AG04449 (cell line): Measurements from ENCODE around the gene POP5.

ENCODE experiments used
- CTCF ChIA-PET: fragments of 350-600 bp; formaldehyde crosslinking; extraction: SDS; loops from one replicate; lab custom pipeline; 2021; ENCODE audit warnings: antibody characterized with exemption; lab: Yijun Ruan, JAX
- POLR2A ChIA-PET: fragments of 400-600, 350-600 bp; formaldehyde crosslinking; extraction: SDS; loops from one replicate; lab custom pipeline; 2020; ENCODE audit warnings: antibody characterized with exemption, inconsistent platforms; lab: Yijun Ruan, JAX
- DNase-seq: peaks from one replicate; pipeline ENCODE4 v3.0.0-alpha.2; 2010; ENCODE audit warnings: low read depth, low spot score
- H3K4me3 ChIP-seq: 2 replicates; pipeline ENCODE4 v1.5.1; 2011; ENCODE audit warnings: low read depth, mild to moderate bottlenecking, control low read depth, low read length
- TF ChIP-seq, protein P1 (sequence below): IDR thresholded peaks from one replicate; pipeline ENCODE4 v1.5.1; 2011; ENCODE audit warnings: mild to moderate bottlenecking, moderate library complexity, low read length, control low read depth, inconsistent platforms; ENCODE audit not compliant: insufficient read depth; ENCODE audit errors: missing control alignments

The POP5 gene

GRCh38 chr12:120590741-120591407 lies 9.7 kb upstream of the POP5 start:
- DNase-seq: no peak
- H3K4me3 ChIP-seq: no peak overlapping the region
- POLR2A ChIA-PET: no interaction called here
- TF ChIP-seq, protein P1, sequence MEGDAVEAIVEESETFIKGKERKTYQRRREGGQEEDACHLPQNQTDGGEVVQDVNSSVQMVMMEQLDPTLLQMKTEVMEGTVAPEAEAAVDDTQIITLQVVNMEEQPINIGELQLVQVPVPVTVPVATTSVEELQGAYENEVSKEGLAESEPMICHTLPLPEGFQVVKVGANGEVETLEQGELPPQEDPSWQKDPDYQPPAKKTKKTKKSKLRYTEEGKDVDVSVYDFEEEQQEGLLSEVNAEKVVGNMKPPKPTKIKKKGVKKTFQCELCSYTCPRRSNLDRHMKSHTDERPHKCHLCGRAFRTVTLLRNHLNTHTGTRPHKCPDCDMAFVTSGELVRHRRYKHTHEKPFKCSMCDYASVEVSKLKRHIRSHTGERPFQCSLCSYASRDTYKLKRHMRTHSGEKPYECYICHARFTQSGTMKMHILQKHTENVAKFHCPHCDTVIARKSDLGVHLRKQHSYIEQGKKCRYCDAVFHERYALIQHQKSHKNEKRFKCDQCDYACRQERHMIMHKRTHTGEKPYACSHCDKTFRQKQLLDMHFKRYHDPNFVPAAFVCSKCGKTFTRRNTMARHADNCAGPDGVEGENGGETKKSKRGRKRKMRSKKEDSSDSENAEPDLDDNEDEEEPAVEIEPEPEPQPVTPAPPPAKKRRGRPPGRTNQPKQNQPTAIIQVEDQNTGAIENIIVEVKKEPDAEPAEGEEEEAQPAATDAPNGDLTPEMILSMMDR: no peak
- CTCF ChIA-PET: interaction anchor here (1.1 to 3.0 kb wide), 2 partner anchors 10 to 380 kb away, joined by 3 to 15 read pairs; partner anchors contain the start of gene POP5

- CTCF ChIA-PET: interaction anchor here (1.2 to 3.4 kb wide), 4 partner anchors 14 to 417 kb away, joined by 3 to 23 read pairs (median 9); no protein-coding TSS in a partner anchor
- TF ChIP-seq, protein P1: no peak
Observed at GRCh38 chr12:120588948-120589930, 8.0 kb upstream of the POP5 start.

GRCh38 chr12:120588371-120588770 lies 7.2 kb upstream of the POP5 start:
- TF ChIP-seq, protein P1: no peak

More at GRCh38 chr12:120588948-120589930, 8.0 kb upstream of the POP5 start:
- DNase-seq: no peak
- POLR2A ChIA-PET: no interaction called here
- H3K4me3 ChIP-seq: no peak overlapping the region

DNA sequence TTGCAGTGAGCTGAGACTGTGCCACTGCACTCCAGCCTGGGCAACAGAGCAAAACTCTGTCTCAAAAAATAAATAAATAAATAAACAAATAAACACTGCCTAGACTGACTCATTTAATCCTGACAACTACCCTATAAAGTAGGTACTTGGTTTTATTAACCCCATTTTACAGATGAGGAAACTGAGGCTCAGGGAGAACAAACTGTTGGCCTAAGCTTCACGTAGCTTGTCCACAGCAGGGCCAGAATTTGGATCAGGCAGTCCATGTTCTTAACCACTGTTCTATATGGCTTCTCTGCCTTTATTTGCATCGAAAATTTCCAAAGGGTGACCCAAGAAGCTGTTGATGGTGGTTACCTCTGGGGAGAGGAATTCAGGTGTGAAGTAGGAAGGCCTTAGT lies 5.7 kb upstream of the POP5 start:
- TF ChIP-seq, protein P1: no peak
- CTCF ChIA-PET: interaction anchor here (1.4 to 3.4 kb wide), 2 partner anchors 9 to 61 kb away, joined by 4 to 23 read pairs; no protein-coding TSS in a partner anchor
- H3K4me3 ChIP-seq: no peak overlapping the region
- no peak for DNase-seq
- POLR2A ChIA-PET: no interaction called here

More at GRCh38 chr12:120588371-120588770, 7.2 kb upstream of the POP5 start:
- H3K4me3 ChIP-seq: no peak overlapping the region
- no peak for DNase-seq
- ChIA-PET POLR2A (no interaction called here), CTCF (interaction anchor here (1.2 to 3.4 kb wide), 4 partner anchors 14 to 418 kb away, joined by 3 to 23 read pairs (median 9); no protein-coding TSS in a partner anchor)

DNA sequence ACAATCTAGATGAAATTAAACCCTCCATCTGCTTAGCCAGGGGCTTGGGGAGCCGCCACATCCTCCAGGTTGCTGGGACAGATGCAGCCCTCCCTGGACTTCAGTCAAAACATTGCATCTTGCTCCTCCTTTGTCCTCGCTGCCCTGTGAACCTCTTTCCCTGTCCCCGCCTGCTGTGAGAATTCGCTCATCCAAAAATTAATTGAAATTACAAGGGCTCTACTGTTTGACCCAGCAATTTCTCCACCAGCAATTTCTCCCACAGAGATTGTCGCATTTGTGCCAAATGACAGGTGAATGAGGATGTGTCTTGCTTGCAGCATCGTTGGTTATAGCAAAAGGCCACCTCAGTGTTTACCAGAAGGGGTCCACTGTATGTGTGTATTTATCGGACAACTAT lies 5.0 kb upstream of the POP5 start:
- no peak overlapping the region for H3K4me3 ChIP-seq
- TF ChIP-seq, protein P1: no peak
- POLR2A ChIA-PET: no interaction called here
- no peak for DNase-seq
- CTCF ChIA-PET: no interaction called here
